ENCODE measurements around the gene NTNG1.

- TF ChIP-seq POLR2A (IDR thresholded peaks at IDR 0.05): no peak
- TF ChIP-seq CTCF (IDR thresholded peaks at IDR 0.05): no peak
These were observed 31.8 kb downstream of the NTNG1 start for GRCh38 chr1:107172450-107173170.
